T-helper 22 cell (primary cell): Measurements from ENCODE around the gene NCAPH2.

ENCODE experiments used
- DNase-seq: peaks from one replicate; pipeline ENCODE4 v3.0.0-alpha.2; 2020; ENCODE audit warnings: low read depth

The NCAPH2 gene

GRCh38 chr22:50474710-50475651 is 33.0 kb upstream of the NCAPH2 start, which contains the start of gene SBF1:
Gene SBF1, minus strand, starts transcription at chr22:50475035. Its CDS starts 195 bp downstream, at chr22:50474840.
- DNase-seq: peak; percentile 75

- no peak for DNase-seq
Observed at GRCh38 chr22:50475652-50476002, 32.4 kb upstream of the NCAPH2 start.

GRCh38 chr22:50476868-50477267 is 31.2 kb upstream of the NCAPH2 start:
- no peak for DNase-seq

GRCh38 chr22:50477923-50478322 is 30.1 kb upstream of the NCAPH2 start:
- no peak for DNase-seq

- DNase-seq: no peak
Observed at GRCh38 chr22:50479721-50480120, 28.3 kb upstream of the NCAPH2 start.

- DNase-seq: no peak
Observed at GRCh38 chr22:50481045-50481439, 27.0 kb upstream of the NCAPH2 start.

- DNase-seq: peak; percentile 49
Observed at GRCh38 chr22:50481440-50482106, 26.5 kb upstream of the NCAPH2 start, which contains the start of gene ADM2. Gene ADM2, plus strand, starts transcription at chr22:50481543. Its CDS starts 305 bp downstream, at chr22:50481848.

GRCh38 chr22:50482107-50483074 is 25.6 kb upstream of the NCAPH2 start:
- no peak for DNase-seq

GRCh38 chr22:50483106-50483505 is 24.9 kb upstream of the NCAPH2 start:
- DNase-seq: no peak

GRCh38 chr22:50483556-50483955 is 24.5 kb upstream of the NCAPH2 start:
- no peak for DNase-seq

- DNase-seq: no peak
Observed at GRCh38 chr22:50483977-50484853, 23.8 kb upstream of the NCAPH2 start.

GRCh38 chr22:50485221-50486131 is 22.5 kb upstream of the NCAPH2 start:
- DNase-seq: no peak

GRCh38 chr22:50486561-50487289 is 21.3 kb upstream of the NCAPH2 start, which contains the start of gene MIOX:
Gene MIOX, plus strand, starts transcription at chr22:50486859. Its CDS starts 39 bp downstream, at chr22:50486898.
- no peak for DNase-seq

GRCh38 chr22:50487290-50488005 is 20.6 kb upstream of the NCAPH2 start:
- DNase-seq: no peak

GRCh38 chr22:50488006-50488677 is 19.9 kb upstream of the NCAPH2 start:
- no peak for DNase-seq

- no peak for DNase-seq
Observed at GRCh38 chr22:50488886-50489285, 19.1 kb upstream of the NCAPH2 start.

GRCh38 chr22:50489363-50490243 is 18.4 kb upstream of the NCAPH2 start:
- no peak for DNase-seq
